HFFc6 (cell line): ENCODE measurements around the gene TEX22. TPM values are rescaled to one million over a fixed set of nuclear protein-coding genes. Genes with fewer than 3 reads are reported as not detected.

Experiments
- DNase-seq: peaks from one replicate; pipeline ENCODE4 v3.0.0-alpha.2; 2018
- H3K27ac Mint-ChIP-seq: 2 replicates; pipeline ENCODE4 v1.8.0; 2020; ENCODE audit warnings: mild to moderate bottlenecking, mixed read lengths
- H3K27me3 Mint-ChIP-seq: 2 replicates; pipeline ENCODE4 v1.8.0; 2021; ENCODE audit warnings: mild to moderate bottlenecking, moderate library complexity, mixed read lengths; ENCODE audit not compliant: insufficient read depth
- H3K36me3 Mint-ChIP-seq: 2 replicates; pipeline ENCODE4 v1.8.0; 2021; ENCODE audit warnings: low read depth, mixed read lengths
- H3K4me1 Mint-ChIP-seq: 2 replicates; pipeline ENCODE4 v1.8.0; 2020; ENCODE audit warnings: low read depth, mixed read lengths
- H3K4me3 Mint-ChIP-seq: 2 replicates; pipeline ENCODE4 v1.8.0; 2020; ENCODE audit warnings: mild to moderate bottlenecking, moderate library complexity, mixed read lengths
- H3K9me3 Mint-ChIP-seq: 2 replicates; pipeline ENCODE4 v1.8.0; 2020; ENCODE audit warnings: mild to moderate bottlenecking, mixed read lengths
- CTCF ChIP-seq: fragments of 200-600 bp; sonication (generic); IDR thresholded peaks from 2 replicates; pipeline ENCODE4 v1.5.0; 2021; ENCODE audit warnings: antibody characterized with exemption, mild to moderate bottlenecking
- total RNA-seq, 6 experiments: library from RNA; stranded (reverse); fragmentation: NEBNext Ultra II Directional; extraction: Animal tissue kit (Norgen Biotek cat#: 25700); gene quantifications; 2 replicates in 1 of 6; 3 replicates in 5 of 6; pipeline ENCODE4 v1.2.3, GENCODE V29; 2021

Gene TEX22
- total RNA-seq, 6 experiments from 2014 or later: 0.34 to 2.1 (median 0.76) TPM

GRCh38 chr14:105439179-105439578, 40.8 kb downstream of the TEX22 start:
- no peaks in the 10 kb centered on the region for H3K36me3 Mint-ChIP-seq
- no peaks in the 10 kb centered on the region for H3K9me3 Mint-ChIP-seq
- no peak overlapping the region for H3K4me3 Mint-ChIP-seq
- no peak for TF ChIP-seq CTCF
- no peak overlapping the region for H3K27ac Mint-ChIP-seq
- H3K4me1 Mint-ChIP-seq: no peaks in the 10 kb centered on the region
- no peak for DNase-seq
- no peaks in the 10 kb centered on the region; the same call in 1 of the 2 replicates for H3K27me3 Mint-ChIP-seq

- H3K27me3 Mint-ChIP-seq: no peaks in the 10 kb centered on the region; the same call in none of the 2 replicates
- H3K4me1 Mint-ChIP-seq: no peaks in the 10 kb centered on the region
- no peaks in the 10 kb centered on the region for H3K9me3 Mint-ChIP-seq
- no peak for DNase-seq
- H3K27ac Mint-ChIP-seq: no peak overlapping the region
- no peak overlapping the region for H3K4me3 Mint-ChIP-seq
- no peaks in the 10 kb centered on the region for H3K36me3 Mint-ChIP-seq
- TF ChIP-seq CTCF: no peak
Observed at GRCh38 chr14:105439710-105440553, 41.6 kb downstream of the TEX22 start.

- H3K36me3 Mint-ChIP-seq: no peaks in the 10 kb centered on the region
- no peak overlapping the region for H3K27ac Mint-ChIP-seq
- TF ChIP-seq CTCF: no peak
- H3K27me3 Mint-ChIP-seq: no peaks in the 10 kb centered on the region; the same call in none of the 2 replicates
- DNase-seq: no peak
- H3K9me3 Mint-ChIP-seq: no peaks in the 10 kb centered on the region
- no peaks in the 10 kb centered on the region for H3K4me1 Mint-ChIP-seq
- no peak overlapping the region for H3K4me3 Mint-ChIP-seq
Observed at GRCh38 chr14:105440554-105440900, 42.2 kb downstream of the TEX22 start.

GRCh38 chr14:105440992-105441391, 42.7 kb downstream of the TEX22 start:
- Mint-ChIP-seq H3K27me3 (no peaks in the 10 kb centered on the region; the same call in none of the 2 replicates), H3K4me1 (no peaks in the 10 kb centered on the region), H3K27ac (no peak overlapping the region), H3K9me3 (no peaks in the 10 kb centered on the region), H3K4me3 (no peak overlapping the region), H3K36me3 (no peaks in the 10 kb centered on the region)
- DNase-seq: no peak
- TF ChIP-seq CTCF: no peak

GRCh38 chr14:105442125-105442524, 43.8 kb downstream of the TEX22 start:
- TF ChIP-seq CTCF: no peak
- peaks cover 1% of the 10 kb centered on the region for H3K27me3 Mint-ChIP-seq
- H3K36me3 Mint-ChIP-seq: no peaks in the 10 kb centered on the region
- no peak overlapping the region for H3K4me3 Mint-ChIP-seq
- H3K9me3 Mint-ChIP-seq: no peaks in the 10 kb centered on the region
- no peaks in the 10 kb centered on the region for H3K4me1 Mint-ChIP-seq
- H3K27ac Mint-ChIP-seq: no peak overlapping the region
- no peak for DNase-seq
